Keratinocyte (primary cell): ENCODE results near the gene PAAF1. TPM values are rescaled to one million over a fixed set of nuclear protein-coding genes. Genes with fewer than 3 reads are reported as not detected.

Experiments
- DNase-seq: peaks from one replicate; pipeline ENCODE4 v3.0.0-alpha.2; 2011; ENCODE audit warnings: low read depth, missing footprints, low spot score
- FAIRE-seq: peaks from 2 replicates; lab custom pipeline; 2011; peaks lifted over from hg19 to GRCh38; lab: Jason Lieb, UNC
- H2AFZ ChIP-seq: 2 replicates; pipeline ENCODE4 v1.6.0; 2012; ENCODE audit warnings: low read length, control low read depth, inconsistent platforms; ENCODE audit not compliant: control insufficient read depth
- H3K27ac ChIP-seq: 2 replicates; pipeline ENCODE4 v1.5.1; 2011; ENCODE audit warnings: low read length; ENCODE audit not compliant: control insufficient read depth, insufficient read depth
- H3K27me3 ChIP-seq: 3 replicates; pipeline ENCODE4 v1.6.0; 2011; ENCODE audit warnings: low read length; ENCODE audit not compliant: control insufficient read depth, insufficient read depth; ENCODE audit errors: extremely low read depth
- H3K36me3 ChIP-seq, 2 experiments: 2 replicates in 1 of 2; 3 replicates in 1 of 2; pipeline ENCODE4 v1.5.1; 2011; ENCODE audit warnings: low read length in 2 of 2, mild to moderate bottlenecking in 1 of 2; ENCODE audit not compliant: control insufficient read depth in 2 of 2, insufficient read depth in 2 of 2; ENCODE audit errors: extremely low read depth in 1 of 2
- H3K4me1 ChIP-seq: 3 replicates; pipeline ENCODE4 v1.5.1; 2011; ENCODE audit warnings: low read length; ENCODE audit not compliant: control insufficient read depth, insufficient read depth; ENCODE audit errors: extremely low read depth
- H3K4me2 ChIP-seq: 3 replicates; pipeline ENCODE4 v1.6.0; 2011; ENCODE audit warnings: low read depth, low read length; ENCODE audit not compliant: control insufficient read depth, insufficient read depth; ENCODE audit errors: extremely low read depth
- H3K4me3 ChIP-seq, 3 experiments: fragments of 200-600 bp in 1 of 3; sonication (generic) in 1 of 3; 2 replicates in 2 of 3; 3 replicates in 1 of 3; pipeline ENCODE4 v1.5.1; 2011 to 2016; ENCODE audit warnings: low read length in 3 of 3, mild to moderate bottlenecking in 3 of 3, control low read depth in 2 of 3, inconsistent platforms in 1 of 3, low read depth in 1 of 3, mixed read lengths in 1 of 3, mixed run types in 1 of 3, moderate library complexity in 1 of 3; ENCODE audit not compliant: control insufficient read depth in 2 of 3, insufficient read depth in 2 of 3; ENCODE audit errors: extremely low read depth in 1 of 3
- H3K79me2 ChIP-seq: 2 replicates; pipeline ENCODE4 v1.6.0; 2012; ENCODE audit warnings: low read length; ENCODE audit not compliant: control insufficient read depth, insufficient read depth
- H3K9ac ChIP-seq: 3 replicates; pipeline ENCODE4 v1.6.0; 2011; ENCODE audit warnings: low read length; ENCODE audit not compliant: control insufficient read depth, insufficient read depth; ENCODE audit errors: extremely low read depth
- H3K9me1 ChIP-seq: 3 replicates; pipeline ENCODE4 v1.6.0; 2011; ENCODE audit warnings: low read length; ENCODE audit not compliant: control insufficient read depth, insufficient read depth; ENCODE audit errors: extremely low read depth
- H3K9me3 ChIP-seq: 2 replicates; pipeline ENCODE4 v1.5.1; 2012; ENCODE audit warnings: low read depth, low read length; ENCODE audit not compliant: control insufficient read depth
- H4K20me1 ChIP-seq: 3 replicates; pipeline ENCODE4 v1.6.0; 2011; ENCODE audit warnings: low read length; ENCODE audit not compliant: control insufficient read depth, insufficient read depth; ENCODE audit errors: extremely low read depth
- CTCF ChIP-seq, 3 experiments: IDR thresholded peaks in 1 of 3; conservative IDR thresholded peaks in 1 of 3; optimal IDR thresholded peaks in 1 of 3; 2 replicates in 2 of 3; 3 replicates in 1 of 3; pipeline versions ENCODE3 to v1.5.1; 2011; ENCODE audit warnings: low read length in 3 of 3, mild to moderate bottlenecking in 3 of 3, moderate library complexity in 2 of 3, control low read depth in 1 of 3, inconsistent platforms in 1 of 3; ENCODE audit not compliant: insufficient read depth in 2 of 3; ENCODE audit errors: extremely low read depth in 1 of 3
- EZH2 ChIP-seq: IDR thresholded peaks from one replicate; pipeline ENCODE4 v1.6.1; 2012; ENCODE audit warnings: inconsistent platforms, mild to moderate bottlenecking, low read length, moderate library complexity
- dilution Hi-C: fragments of 300-500 bp; cut with MboI; formaldehyde crosslinking; loops from one replicate; pipeline ENCODE4 v1.7.0; 2020; ENCODE audit warnings: low sequenced_read_pairs; ENCODE audit not compliant: extremely low pct_ligation_motif_present
- polyA plus RNA-seq, 5 experiments: library from polyadenylated mRNA; depleted of rRNA in 3 of 5; stranded (reverse) in 3 of 5; stranded (forward) in 1 of 5; unstranded in 1 of 5; fragments of >200 nt; gene quantifications; 1 replicate in 1 of 5; 2 replicates in 3 of 5; 3 replicates in 1 of 5; pipeline versions ENCODE4 v1.2.1 to v1.2.3, GENCODE V29; 2011 to 2012; ENCODE audit warnings: missing spikeins in 2 of 5, low read depth in 1 of 5, low replicate concordance in 1 of 5

PAAF1 gene
- polyA plus RNA-seq, 1 donor (not counting 4 experiments of a cell fraction or from before 2014, with no cell fraction given), result 19.1 TPM

GRCh38 chr11:73889019-73889418, 12.2 kb downstream of the PAAF1 start:
- Histone ChIP-seq H3K4me1 (no peaks in the 10 kb centered on the region), H3K4me3 (no peak overlapping the region), H3K9me3 (no peaks in the 10 kb centered on the region), H3K27ac (no peak overlapping the region), H3K27me3 (no peaks in the 10 kb centered on the region), H3K9me1 (no peaks in the 10 kb centered on the region), H4K20me1 (no peaks in the 10 kb centered on the region), H3K4me2 (no peak overlapping the region), H3K9ac (no peak overlapping the region), H2AFZ (no peak overlapping the region), H3K36me3 (peaks cover 0 to under 1% of the 10 kb centered on the region in 2 experiments), H3K79me2 (no peaks in the 10 kb centered on the region)
- dilution Hi-C loops, result no loop called here
- DNase-seq, result no peak
- TF ChIP-seq CTCF (optimal IDR thresholded peaks at IDR 0.05 in 1 of 3, IDR thresholded peaks at IDR 0.05 in 1 of 3, conservative IDR thresholded peaks at IDR 0.05 in 1 of 3; ENCODE audit: extremely low read depth in 1 of 3, insufficient read depth in 2 of 3, low read length in 3 of 3) (no peak), EZH2 (no peak)
- FAIRE-seq, result no peak

- Histone ChIP-seq H3K9ac (no peak overlapping the region), H3K9me3 (no peaks in the 10 kb centered on the region), H3K4me3 (no peak overlapping the region), H3K36me3 (no peaks in the 10 kb centered on the region), H2AFZ (no peak overlapping the region), H3K27me3 (no peaks in the 10 kb centered on the region), H3K27ac (no peak overlapping the region), H3K79me2 (no peaks in the 10 kb centered on the region), H3K4me1 (no peaks in the 10 kb centered on the region), H3K4me2 (no peak overlapping the region), H4K20me1 (no peaks in the 10 kb centered on the region), H3K9me1 (no peaks in the 10 kb centered on the region)
- TF ChIP-seq EZH2, result no peak
- no peak for TF ChIP-seq CTCF (optimal IDR thresholded peaks at IDR 0.05 in 1 of 3, IDR thresholded peaks at IDR 0.05 in 1 of 3, conservative IDR thresholded peaks at IDR 0.05 in 1 of 3; ENCODE audit: extremely low read depth in 1 of 3, insufficient read depth in 2 of 3, low read length in 3 of 3)
- no peak for FAIRE-seq
- dilution Hi-C loops, result no loop called here
- DNase-seq, result no peak
Observed at GRCh38 chr11:73889536-73889935, 12.7 kb downstream of the PAAF1 start.
